HG02981 (cell line): Measurements from ENCODE around the gene TCF7L2.

Source experiments
- ATAC-seq: cut with Tn5 transposase; IDR thresholded peaks from one replicate; pipeline ENCODE4 v1.9.1; 2021; ENCODE audit warnings: mild to moderate bottlenecking, moderate library complexity; ENCODE audit not compliant: unreplicated experiment

TCF7L2 gene

GRCh38 chr10:113111900-113112853 is 162.1 kb downstream of the TCF7L2 start:
- ATAC-seq, result no peak

GRCh38 chr10:113113241-113113640 is 163.2 kb downstream of the TCF7L2 start:
- ATAC-seq, result no peak

DNA sequence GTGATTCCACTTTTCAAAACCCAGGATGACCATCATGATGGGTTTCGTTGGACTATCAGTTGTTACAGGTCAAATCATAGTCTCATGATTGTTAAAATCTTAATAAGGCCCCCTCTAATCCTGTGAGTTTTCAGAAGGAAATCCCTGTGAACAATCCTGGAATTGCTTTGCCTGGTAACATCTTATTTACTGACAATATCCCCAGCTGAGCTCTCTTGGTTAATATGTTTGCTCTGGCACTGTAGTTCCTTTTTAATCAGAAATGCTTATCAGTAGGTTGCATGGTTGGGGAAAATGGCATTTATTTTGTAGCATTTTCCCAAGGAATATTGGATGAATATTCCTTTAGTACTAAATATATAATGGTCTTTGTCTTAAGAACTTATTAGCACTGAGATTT is 163.9 kb downstream of the TCF7L2 start:
- ATAC-seq, result no peak

- no peak for ATAC-seq
These were observed 165.5 kb downstream of the TCF7L2 start for GRCh38 chr10:113115556-113115955.

GRCh38 chr10:113118882-113119281 is 168.8 kb downstream of the TCF7L2 start:
- ATAC-seq, result no peak

DNA sequence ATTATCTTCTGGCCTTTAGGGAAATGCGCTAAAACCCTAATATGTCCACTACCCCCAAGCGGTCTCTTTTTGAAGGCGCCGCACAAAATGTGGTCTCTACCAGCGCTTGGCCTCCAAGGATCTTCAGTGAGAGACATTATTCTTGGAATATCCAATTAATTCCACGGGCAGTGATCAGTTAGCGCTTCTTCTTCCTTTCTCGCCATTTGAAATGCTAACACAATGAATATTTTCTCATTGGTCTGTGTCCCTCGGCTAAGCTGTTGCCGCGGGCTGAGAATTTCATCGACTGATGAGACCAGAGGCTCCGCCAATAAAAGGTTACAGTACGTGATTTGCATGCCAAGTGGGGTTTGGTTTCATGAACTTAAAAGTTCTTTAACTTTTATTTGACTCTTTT is 169.8 kb downstream of the TCF7L2 start:
- no peak for ATAC-seq

GRCh38 chr10:113121153-113121552 is 171.1 kb downstream of the TCF7L2 start:
- ATAC-seq, result no peak

GRCh38 chr10:113122947-113123346 is 172.9 kb downstream of the TCF7L2 start:
- ATAC-seq, result no peak

- no peak for ATAC-seq
These were observed 174.7 kb downstream of the TCF7L2 start for GRCh38 chr10:113124724-113125123.

DNA sequence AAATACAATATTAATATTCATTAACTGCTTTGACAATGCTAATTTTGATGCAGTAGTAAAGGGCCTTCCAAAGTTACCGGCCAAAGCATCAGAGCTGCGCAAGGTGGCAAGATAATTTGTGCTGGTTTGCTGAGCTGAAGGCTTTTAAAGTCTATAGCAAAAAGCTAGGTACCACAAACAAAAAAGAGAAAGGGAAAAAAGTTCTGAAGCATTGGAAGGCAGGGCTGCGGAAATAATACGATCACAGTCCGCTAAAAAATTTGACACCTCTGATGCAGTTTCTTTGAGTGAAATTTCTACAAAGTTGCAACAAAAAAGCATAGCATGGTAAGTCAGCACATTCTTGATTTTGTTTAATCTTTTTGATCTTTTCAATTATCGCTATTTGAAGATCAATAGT is 175.6 kb downstream of the TCF7L2 start:
- no peak for ATAC-seq

- ATAC-seq, result peak; percentile 64
These were observed 176.5 kb downstream of the TCF7L2 start for GRCh38 chr10:113126229-113127201.

GRCh38 chr10:113127261-113127900 is 177.3 kb downstream of the TCF7L2 start:
- ATAC-seq, result no peak

DNA sequence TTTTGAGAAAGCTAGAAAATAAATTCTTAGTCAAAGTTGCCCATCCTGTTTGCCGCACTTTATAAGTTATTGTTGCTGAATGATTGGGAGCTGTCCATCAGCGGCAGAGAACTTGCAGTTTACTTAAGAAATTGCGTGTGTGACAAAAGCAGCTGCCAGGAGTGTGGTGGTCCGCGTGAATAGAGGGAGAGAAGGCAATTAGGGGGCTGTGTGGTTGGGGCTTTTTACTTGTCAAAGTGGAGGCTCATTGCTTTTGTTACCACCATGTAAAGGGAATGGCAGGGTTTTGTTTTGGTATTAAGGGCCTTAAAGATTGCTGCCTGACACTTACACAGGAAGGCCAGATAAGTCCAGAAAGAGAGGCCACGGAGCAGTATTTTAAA is 177.8 kb downstream of the TCF7L2 start:
- no peak for ATAC-seq

- ATAC-seq, result no peak
These were observed 178.5 kb downstream of the TCF7L2 start for GRCh38 chr10:113128450-113129070.

DNA sequence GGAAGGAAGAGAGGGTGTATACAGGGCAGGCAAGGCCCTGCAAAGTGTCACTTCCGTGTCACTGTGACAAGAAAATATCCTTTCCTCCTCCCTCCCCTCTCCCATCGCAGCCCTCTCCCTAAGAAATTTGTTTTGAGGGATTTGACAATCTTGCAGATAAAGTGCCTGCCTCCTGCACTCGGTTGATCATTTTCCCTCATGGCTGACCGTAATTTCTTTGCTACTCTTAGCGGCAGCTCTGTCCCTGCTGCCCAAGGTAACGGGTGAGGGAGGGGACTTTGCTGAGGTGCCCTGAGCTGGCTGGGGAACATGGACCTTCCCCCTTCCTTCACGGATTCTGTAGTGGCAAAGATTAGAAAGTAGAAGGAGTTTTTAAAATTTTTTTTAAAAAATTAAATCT is 179.1 kb downstream of the TCF7L2 start:
- no peak for ATAC-seq

GRCh38 chr10:113130014-113130641 is 180.1 kb downstream of the TCF7L2 start:
- ATAC-seq, result no peak

DNA sequence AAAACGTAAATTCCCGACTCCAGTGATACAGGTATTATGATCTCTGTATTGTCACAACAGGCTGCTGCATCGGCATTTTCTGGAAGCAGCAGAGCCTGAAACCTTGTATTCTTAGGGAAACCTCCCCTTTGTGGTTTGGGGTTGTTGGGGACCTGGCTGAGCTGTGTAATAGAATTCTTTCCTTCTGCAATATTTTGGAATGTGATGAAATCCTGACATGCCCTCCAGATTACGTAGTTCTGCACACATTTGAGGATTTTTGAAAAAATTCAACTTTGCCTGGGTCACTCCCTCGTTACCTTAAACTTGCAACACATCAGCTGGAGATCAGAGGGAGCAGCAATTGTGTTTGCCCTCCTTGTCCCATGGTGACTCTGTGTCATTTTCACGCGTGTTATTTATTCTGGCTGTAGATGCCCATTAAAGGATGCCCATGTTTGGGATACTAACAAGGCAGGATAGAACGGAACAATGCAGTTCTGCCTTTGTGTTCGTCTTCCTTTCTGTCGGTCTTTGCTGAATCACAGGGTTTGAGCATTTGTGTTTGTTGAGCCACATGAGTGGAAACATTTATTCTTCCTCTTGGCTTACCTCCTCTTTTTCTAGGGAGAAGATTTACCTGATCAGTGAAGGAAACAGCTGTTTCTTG is 181.7 kb downstream of the TCF7L2 start:
- no peak for ATAC-seq

GRCh38 chr10:113132591-113133121 is 182.6 kb downstream of the TCF7L2 start:
- no peak for ATAC-seq

DNA sequence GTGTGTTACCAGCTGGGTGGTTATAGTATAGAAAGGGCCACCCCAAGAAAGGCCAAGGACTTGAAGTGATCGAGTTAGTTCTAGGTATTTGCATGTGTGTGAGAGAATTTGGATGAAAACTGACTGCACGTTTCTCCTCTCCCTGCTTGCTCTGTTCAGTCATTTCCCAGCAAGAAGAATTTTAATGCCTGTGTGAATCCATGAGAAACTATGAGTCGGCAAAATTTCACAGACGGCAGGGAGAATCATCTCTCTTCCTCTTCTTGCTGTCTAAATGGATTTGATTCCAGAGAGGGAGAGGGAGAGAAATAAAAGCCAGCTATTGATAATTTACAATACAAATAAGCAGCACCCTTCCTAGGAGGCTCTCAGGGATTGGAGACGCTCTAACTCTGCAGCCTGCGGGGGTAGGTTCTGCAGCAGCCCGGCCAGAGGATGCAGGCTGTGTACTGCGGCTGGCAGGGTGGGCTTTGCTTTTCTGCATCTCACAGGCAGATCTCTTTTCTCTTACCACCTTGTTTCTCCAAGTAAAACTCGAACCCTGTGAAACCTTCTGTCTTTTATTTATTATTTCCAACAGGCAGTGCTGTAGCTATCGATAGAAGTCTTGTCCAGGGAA is 183.6 kb downstream of the TCF7L2 start:
- ATAC-seq, result no peak
